ENCODE data around the gene GHR. TPM values are rescaled to one million over a fixed set of nuclear protein-coding genes. Genes with fewer than 3 reads are reported as not detected.

The GHR gene
- total RNA-seq, 4 donors from 2014 or later, result 16.9 to 20.9 (median 20.2) TPM

DNA sequence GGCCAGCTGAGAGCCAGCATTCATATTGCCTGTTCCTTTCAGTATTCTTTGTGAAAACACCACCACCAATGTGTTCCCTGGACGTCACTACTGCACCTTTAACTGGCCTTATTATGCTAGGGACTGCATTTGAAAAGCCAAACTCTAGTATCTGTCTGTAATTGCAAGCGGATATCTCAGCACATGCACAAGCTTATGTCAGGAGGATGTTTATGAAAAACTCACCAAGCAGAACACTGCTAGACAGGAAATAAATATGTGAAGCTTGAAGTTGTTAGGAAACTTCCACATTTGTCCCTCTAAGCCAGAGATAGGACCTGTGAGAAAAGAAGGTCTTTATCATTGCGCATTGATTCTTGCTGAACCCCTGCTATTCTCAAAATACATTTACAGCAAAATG lies 198.0 kb downstream of the GHR start:
- no peaks in the 10 kb centered on the region for H3K27me3 ChIP-seq
- H3K36me3 ChIP-seq, result no peaks in the 10 kb centered on the region
- TF ChIP-seq EP300 (IDR thresholded peaks at IDR 0.05) (no peak), POLR2A (IDR thresholded peaks at IDR 0.05) (no peak), POLR2AphosphoS5 (IDR thresholded peaks at IDR 0.05) (no peak)
- TF ChIP-seq, protein P1, sequence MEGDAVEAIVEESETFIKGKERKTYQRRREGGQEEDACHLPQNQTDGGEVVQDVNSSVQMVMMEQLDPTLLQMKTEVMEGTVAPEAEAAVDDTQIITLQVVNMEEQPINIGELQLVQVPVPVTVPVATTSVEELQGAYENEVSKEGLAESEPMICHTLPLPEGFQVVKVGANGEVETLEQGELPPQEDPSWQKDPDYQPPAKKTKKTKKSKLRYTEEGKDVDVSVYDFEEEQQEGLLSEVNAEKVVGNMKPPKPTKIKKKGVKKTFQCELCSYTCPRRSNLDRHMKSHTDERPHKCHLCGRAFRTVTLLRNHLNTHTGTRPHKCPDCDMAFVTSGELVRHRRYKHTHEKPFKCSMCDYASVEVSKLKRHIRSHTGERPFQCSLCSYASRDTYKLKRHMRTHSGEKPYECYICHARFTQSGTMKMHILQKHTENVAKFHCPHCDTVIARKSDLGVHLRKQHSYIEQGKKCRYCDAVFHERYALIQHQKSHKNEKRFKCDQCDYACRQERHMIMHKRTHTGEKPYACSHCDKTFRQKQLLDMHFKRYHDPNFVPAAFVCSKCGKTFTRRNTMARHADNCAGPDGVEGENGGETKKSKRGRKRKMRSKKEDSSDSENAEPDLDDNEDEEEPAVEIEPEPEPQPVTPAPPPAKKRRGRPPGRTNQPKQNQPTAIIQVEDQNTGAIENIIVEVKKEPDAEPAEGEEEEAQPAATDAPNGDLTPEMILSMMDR (IDR thresholded peaks at IDR 0.05), result no peak
- DNase-seq (ENCODE audit: low spot score in 2 of 2), result no peak
- 71% methylated on average over 3 of the region's 3 CpGs for WGBS
- H3K9me3 ChIP-seq, result no peaks in the 10 kb centered on the region
- peaks cover 23% of the 10 kb centered on the region for H3K4me1 ChIP-seq
- H3K4me3 ChIP-seq, result no peak overlapping the region
- no peak overlapping the region for H3K27ac ChIP-seq

DNA sequence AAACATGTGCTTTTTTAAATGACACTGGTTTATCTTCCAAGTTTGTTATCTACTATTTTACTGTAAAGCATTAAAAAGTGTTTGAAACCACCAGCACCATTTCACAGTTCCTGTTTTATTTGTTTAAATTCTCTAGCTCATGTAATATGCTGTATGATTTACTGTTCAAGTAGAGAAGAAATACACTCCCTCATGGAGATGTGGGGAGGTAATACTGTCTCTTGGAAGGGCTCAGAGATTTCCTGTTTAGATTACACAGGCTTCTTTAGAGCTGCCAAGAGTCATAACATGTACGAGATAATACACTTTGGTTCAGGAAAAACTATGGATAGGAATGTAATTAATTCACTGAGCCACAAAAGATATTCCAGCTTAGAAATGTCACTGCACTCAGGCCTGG lies 198.4 kb downstream of the GHR start:
- no peaks in the 10 kb centered on the region for H3K36me3 ChIP-seq
- H3K27ac ChIP-seq, result no peak overlapping the region
- H3K9me3 ChIP-seq, result no peaks in the 10 kb centered on the region
- peaks cover 23% of the 10 kb centered on the region for H3K4me1 ChIP-seq
- TF ChIP-seq EP300 (IDR thresholded peaks at IDR 0.05), result no peak
- no peak for TF ChIP-seq POLR2A (IDR thresholded peaks at IDR 0.05)
- TF ChIP-seq, protein P1 (IDR thresholded peaks at IDR 0.05), result no peak
- no peak for TF ChIP-seq POLR2AphosphoS5 (IDR thresholded peaks at IDR 0.05)
- WGBS, result 8% methylated on average over 1 of the region's 1 CpG
- no peaks in the 10 kb centered on the region for H3K27me3 ChIP-seq
- no peak overlapping the region for H3K4me3 ChIP-seq
- no peak for DNase-seq (ENCODE audit: low spot score in 2 of 2)

DNA sequence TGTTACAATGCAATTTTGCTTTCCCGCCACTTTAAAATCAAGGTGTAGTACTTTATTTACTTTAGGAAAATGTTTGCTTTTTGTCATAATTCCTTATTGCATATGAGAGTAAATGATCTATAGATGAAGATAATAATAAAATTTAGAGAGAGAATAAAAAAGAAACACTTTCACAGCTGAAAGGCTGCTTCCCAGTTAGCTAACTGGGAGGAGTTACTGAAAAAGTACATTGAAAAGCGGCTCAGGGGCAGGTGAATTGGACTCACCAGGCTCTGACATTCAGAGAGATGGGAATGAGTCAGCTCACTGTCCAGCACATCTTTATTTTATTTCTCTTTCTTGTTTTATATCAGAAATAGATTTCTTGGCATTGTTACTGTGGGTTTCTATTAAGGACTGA lies 201.7 kb downstream of the GHR start:
- over 99% methylated on average over 2 of the region's 2 CpGs for WGBS
- H3K27me3 ChIP-seq, result no peaks in the 10 kb centered on the region

DNA sequence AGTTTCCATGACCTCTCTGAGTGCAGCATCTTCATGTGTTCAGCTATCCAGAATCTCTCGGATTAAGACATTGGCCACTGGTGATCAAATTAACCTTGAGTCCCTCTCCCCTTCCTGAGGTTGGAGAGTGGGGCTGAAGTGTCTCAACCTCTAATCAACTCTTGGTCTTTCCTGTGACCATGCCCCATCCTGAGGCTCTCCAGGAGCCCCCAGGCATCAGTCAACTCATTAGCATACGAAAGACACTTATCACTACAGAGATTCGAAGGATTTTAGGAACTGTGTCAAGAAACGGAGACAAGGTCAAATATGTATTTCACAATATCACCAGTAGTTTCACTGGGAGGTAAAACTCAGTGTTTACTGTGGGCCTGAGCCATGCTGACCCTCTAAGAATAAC lies 203.2 kb downstream of the GHR start:
- DNase-seq (ENCODE audit: low spot score in 2 of 2), result no peak
- Histone ChIP-seq H3K27ac (no peak overlapping the region), H3K27me3 (no peaks in the 10 kb centered on the region), H3K36me3 (no peaks in the 10 kb centered on the region), H3K4me1 (peaks cover 12% of the 10 kb centered on the region), H3K9me3 (no peaks in the 10 kb centered on the region), H3K4me3 (no peak overlapping the region)
- TF ChIP-seq, protein P1 (IDR thresholded peaks at IDR 0.05), result no peak
- no peak for TF ChIP-seq EP300 (IDR thresholded peaks at IDR 0.05)
- TF ChIP-seq POLR2A (IDR thresholded peaks at IDR 0.05), result no peak
- no peak for TF ChIP-seq POLR2AphosphoS5 (IDR thresholded peaks at IDR 0.05)
- 76% methylated on average over 4 of the region's 4 CpGs for WGBS

More for the DNA sequence above, 201.7 kb downstream of the GHR start:
- H3K4me3 ChIP-seq, result no peak overlapping the region
- no peaks in the 10 kb centered on the region for H3K36me3 ChIP-seq
- no peaks in the 10 kb centered on the region for H3K9me3 ChIP-seq
- no peak for DNase-seq (ENCODE audit: low spot score in 2 of 2)
- no peak overlapping the region for H3K27ac ChIP-seq
- TF ChIP-seq POLR2A (IDR thresholded peaks at IDR 0.05), result no peak
- no peak for TF ChIP-seq POLR2AphosphoS5 (IDR thresholded peaks at IDR 0.05)
- TF ChIP-seq, protein P1 (IDR thresholded peaks at IDR 0.05), result no peak
- no peak for TF ChIP-seq EP300 (IDR thresholded peaks at IDR 0.05)
- peaks cover 23% of the 10 kb centered on the region for H3K4me1 ChIP-seq

DNA sequence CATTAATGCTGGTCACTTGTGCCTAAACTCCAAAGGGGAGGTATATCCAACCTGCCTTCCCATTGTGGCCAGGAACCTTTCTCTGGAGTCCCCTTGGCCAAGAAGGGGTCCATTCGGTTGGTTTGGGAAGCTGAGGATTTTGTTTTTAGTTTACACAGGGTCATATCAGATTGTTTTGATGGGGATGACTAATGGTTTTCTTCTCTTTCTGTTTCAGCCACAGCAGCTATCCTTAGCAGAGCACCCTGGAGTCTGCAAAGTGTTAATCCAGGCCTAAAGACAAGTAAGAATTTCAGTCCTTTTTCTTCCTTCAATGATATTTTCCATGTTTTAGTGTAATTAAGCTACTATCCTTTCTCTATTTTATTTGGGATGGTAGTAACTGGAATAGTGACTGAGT lies 205.6 kb downstream of the GHR start:
- TF ChIP-seq POLR2AphosphoS5 (IDR thresholded peaks at IDR 0.05) (no peak), EP300 (IDR thresholded peaks at IDR 0.05) (no peak), POLR2A (IDR thresholded peaks at IDR 0.05) (no peak)
- TF ChIP-seq, protein P1 (IDR thresholded peaks at IDR 0.05), result no peak
- H3K4me1 ChIP-seq, result no peaks in the 10 kb centered on the region
- H3K27me3 ChIP-seq, result no peaks in the 10 kb centered on the region
- no peaks in the 10 kb centered on the region for H3K36me3 ChIP-seq
- H3K4me3 ChIP-seq, result no peak overlapping the region
- DNase-seq (ENCODE audit: low spot score in 2 of 2), result no peak
- 87% methylated on average over 1 of the region's 1 CpG for WGBS
- H3K9me3 ChIP-seq, result no peaks in the 10 kb centered on the region
- no peak overlapping the region for H3K27ac ChIP-seq

All from suprapubic skin (tissue), 4 donors.